ENCODE results near the gene ZNF441.

DNA sequence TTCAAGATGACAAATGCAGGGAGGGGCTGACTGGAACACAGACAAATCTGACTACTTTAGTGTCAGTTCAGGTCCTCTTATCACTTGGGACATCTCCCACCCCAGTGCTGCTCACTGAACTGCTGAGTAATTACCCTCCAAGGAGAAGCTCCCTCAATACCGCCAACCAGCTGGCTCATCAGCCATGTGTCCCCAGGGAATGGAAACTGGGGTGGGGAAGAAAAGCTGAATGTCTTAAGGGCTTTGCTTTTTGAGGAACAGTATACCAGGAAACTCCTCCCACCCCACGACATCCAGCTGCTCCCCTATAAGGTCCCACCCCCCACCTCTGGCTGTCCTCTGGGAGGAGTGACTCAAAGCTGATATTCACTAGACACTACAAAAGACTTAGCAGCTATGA lies 30.1 kb upstream of the ZNF441 start:
- TF ChIP-seq, protein P1, sequence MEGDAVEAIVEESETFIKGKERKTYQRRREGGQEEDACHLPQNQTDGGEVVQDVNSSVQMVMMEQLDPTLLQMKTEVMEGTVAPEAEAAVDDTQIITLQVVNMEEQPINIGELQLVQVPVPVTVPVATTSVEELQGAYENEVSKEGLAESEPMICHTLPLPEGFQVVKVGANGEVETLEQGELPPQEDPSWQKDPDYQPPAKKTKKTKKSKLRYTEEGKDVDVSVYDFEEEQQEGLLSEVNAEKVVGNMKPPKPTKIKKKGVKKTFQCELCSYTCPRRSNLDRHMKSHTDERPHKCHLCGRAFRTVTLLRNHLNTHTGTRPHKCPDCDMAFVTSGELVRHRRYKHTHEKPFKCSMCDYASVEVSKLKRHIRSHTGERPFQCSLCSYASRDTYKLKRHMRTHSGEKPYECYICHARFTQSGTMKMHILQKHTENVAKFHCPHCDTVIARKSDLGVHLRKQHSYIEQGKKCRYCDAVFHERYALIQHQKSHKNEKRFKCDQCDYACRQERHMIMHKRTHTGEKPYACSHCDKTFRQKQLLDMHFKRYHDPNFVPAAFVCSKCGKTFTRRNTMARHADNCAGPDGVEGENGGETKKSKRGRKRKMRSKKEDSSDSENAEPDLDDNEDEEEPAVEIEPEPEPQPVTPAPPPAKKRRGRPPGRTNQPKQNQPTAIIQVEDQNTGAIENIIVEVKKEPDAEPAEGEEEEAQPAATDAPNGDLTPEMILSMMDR (IDR thresholded peaks at IDR 0.05; ENCODE audit: low read depth, low read length, poor library complexity, severe bottlenecking): no peak
- TF ChIP-seq EZH2phosphoT487 (IDR thresholded peaks at IDR 0.05; ENCODE audit: borderline replicate concordance, low read length): no peak
